Activated B cell treated with CpG ODN at 0.5 μM for 24 hours (primary cell): ENCODE data around the gene HOXC12. TPM values are rescaled to one million over a fixed set of nuclear protein-coding genes. Genes with fewer than 3 reads are reported as not detected.

Experiments used
- ATAC-seq: fragments of 200-7000 bp; cut with Tn5 transposase; one replicate; pipeline ENCODE4 v1.10.0; 2021; ENCODE audit warnings: low read depth, mild to moderate bottlenecking, moderate library complexity
- CTCF ChIA-PET: fragments of 350-600 bp; sonication (Branson Sonifier 250); formaldehyde crosslinking; loops from one replicate; lab custom pipeline; 2021; ENCODE audit warnings: antibody characterized with exemption; lab: Charles Lee
- POLR2A ChIA-PET: fragments of 350-600 bp; sonication (Branson Sonifier 250); formaldehyde crosslinking; loops from one replicate; lab custom pipeline; 2021; ENCODE audit warnings: antibody characterized with exemption; lab: Charles Lee
- DNase-seq: peaks from one replicate; pipeline ENCODE4 v3.0.0; 2022
- H3K27ac Mint-ChIP-seq: one replicate; pipeline ENCODE4 v1.8.0; 2020; ENCODE audit warnings: mixed read lengths
- H3K27me3 Mint-ChIP-seq: one replicate; pipeline ENCODE4 v1.8.0; 2021; ENCODE audit warnings: mixed read lengths
- H3K36me3 Mint-ChIP-seq: one replicate; pipeline ENCODE4 v1.8.0; 2021; ENCODE audit warnings: low read depth, mixed read lengths
- H3K4me1 Mint-ChIP-seq: one replicate; pipeline ENCODE4 v1.8.0; 2021; ENCODE audit warnings: mixed read lengths
- H3K4me3 Mint-ChIP-seq: one replicate; pipeline ENCODE4 v1.8.0; 2020; ENCODE audit warnings: mild to moderate bottlenecking, mixed read lengths
- H3K9me3 Mint-ChIP-seq: one replicate; pipeline ENCODE4 v1.8.0; 2020; ENCODE audit warnings: mixed read lengths
- intact Hi-C: fragments of 100-400 bp; cut with micrococcal nuclease; formaldehyde crosslinking; loops from one replicate; pipeline ENCODE4 v1.15.1; 2024
- total RNA-seq: library from RNA; stranded (reverse); gene quantifications from 2 replicates; pipeline ENCODE4 v1.2.3, GENCODE V29; 2022
- TF ChIP-seq, protein P1 (sequence below): fragments of 200-600 bp; IDR thresholded peaks from one replicate; pipeline ENCODE4 v1.8.0; 2022; ENCODE audit warnings: antibody characterized with exemption, mild to moderate bottlenecking

Gene HOXC12
- total RNA-seq, 1 donor from 2014 or later = not detected

DNA sequence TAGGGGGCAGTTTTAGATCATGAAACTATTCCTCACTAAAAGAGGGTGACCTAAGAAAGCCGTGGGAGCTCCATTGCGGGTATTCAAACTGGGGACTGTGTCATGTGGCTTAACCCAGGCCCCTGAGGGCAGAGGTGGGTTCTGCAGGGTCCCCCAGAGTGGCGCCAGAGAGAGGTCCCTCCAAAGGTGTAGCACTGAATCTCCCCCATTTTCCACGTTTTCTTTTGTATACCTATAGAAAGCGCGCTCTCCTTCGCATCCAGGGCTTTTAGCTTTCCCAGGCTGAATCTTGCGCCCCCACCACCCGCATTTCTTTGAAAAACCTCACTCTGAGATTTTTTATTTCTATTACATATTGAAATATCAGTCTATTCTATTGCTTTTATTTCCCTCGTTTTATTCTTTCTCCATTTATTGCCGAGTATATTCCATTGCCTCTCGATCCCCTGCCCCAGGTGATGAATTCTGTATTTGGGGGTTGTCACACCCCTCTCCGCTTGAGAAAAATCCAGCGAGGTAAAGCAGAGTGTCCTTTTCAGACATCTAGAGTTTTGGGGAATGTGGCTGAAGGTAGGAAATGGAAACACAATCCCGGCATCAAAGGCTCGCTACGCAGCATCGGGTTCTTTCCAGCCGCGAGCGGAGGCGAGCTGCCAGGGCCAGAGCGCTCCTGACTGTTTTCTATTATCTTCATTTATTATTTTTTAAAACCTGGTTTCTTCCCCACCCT lies 16.9 kb upstream of the HOXC12 start:
- TF ChIP-seq, protein P1, sequence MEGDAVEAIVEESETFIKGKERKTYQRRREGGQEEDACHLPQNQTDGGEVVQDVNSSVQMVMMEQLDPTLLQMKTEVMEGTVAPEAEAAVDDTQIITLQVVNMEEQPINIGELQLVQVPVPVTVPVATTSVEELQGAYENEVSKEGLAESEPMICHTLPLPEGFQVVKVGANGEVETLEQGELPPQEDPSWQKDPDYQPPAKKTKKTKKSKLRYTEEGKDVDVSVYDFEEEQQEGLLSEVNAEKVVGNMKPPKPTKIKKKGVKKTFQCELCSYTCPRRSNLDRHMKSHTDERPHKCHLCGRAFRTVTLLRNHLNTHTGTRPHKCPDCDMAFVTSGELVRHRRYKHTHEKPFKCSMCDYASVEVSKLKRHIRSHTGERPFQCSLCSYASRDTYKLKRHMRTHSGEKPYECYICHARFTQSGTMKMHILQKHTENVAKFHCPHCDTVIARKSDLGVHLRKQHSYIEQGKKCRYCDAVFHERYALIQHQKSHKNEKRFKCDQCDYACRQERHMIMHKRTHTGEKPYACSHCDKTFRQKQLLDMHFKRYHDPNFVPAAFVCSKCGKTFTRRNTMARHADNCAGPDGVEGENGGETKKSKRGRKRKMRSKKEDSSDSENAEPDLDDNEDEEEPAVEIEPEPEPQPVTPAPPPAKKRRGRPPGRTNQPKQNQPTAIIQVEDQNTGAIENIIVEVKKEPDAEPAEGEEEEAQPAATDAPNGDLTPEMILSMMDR = no peak
- Mint-ChIP-seq H3K27ac (no peak overlapping the region), H3K4me1 (peaks cover 9% of the 10 kb centered on the region), H3K9me3 (no peaks in the 10 kb centered on the region), H3K4me3 (no peak overlapping the region), H3K36me3 (no peaks in the 10 kb centered on the region), H3K27me3 (peaks cover 77% of the 10 kb centered on the region)
- no peak for DNase-seq
- intact Hi-C loops = loop anchor here (5.0 kb wide), 1 partner anchor 35 kb away; the partner anchor contains the start of genes HOTAIR and HOXC11
- ATAC-seq = no peak
- ChIA-PET CTCF (no interaction called here), POLR2A (no interaction called here)

DNA sequence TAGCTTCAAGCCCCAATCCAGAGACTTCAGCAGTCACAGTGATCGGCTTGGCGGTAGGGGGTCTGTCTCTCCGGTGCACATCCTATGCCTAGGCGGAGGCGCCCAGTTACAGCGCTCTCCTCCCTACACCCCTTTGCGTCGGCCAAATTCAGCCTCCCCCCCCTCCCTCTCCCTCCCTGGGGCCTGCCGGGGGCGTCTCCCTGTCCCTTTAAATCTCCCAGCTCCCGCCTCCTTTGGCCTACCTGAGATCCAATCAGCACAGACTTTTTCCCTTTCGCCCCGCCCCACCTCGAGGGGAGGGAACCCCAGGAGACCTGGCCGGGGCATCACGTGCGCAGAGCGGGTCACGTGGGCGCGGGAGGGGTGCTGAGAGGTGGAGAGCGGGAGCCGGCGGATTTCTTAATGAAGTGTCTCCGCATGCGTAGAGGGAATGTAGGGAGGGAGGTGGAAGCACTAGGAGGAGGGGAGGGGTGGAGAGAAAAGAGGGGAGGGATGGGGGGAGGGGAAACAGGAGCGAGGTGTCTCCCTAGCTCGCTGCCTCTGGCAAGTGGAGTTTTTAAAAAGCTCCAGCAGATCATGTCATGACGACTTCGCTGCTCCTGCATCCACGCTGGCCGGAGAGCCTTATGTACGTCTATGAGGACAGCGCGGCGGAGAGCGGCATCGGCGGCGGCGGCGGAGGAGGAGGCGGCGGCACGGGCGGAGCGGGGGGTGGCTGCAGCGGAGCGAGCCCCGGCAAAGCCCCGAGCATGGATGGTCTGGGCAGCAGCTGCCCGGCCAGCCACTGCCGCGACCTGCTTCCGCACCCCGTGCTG lies 16.2 kb upstream of the HOXC12 start, which contains the start of gene HOXC13:
Gene HOXC13 (plus strand): TSS at position 506 of the 815 bp plus-strand sequence. CDS start 76 bp downstream, at position 582.
- Mint-ChIP-seq H3K27ac (no peak within 1 kb of the TSS), H3K4me3 (no peak within 1 kb of the TSS), H3K36me3 (no peaks in the 10 kb centered on the region), H3K27me3 (peaks cover 75% of the 10 kb centered on the region), H3K4me1 (peaks cover 9% of the 10 kb centered on the region), H3K9me3 (no peaks in the 10 kb centered on the region)
- DNase-seq (no peak), ATAC-seq (no peak)
- CTCF ChIA-PET = no interaction called here
- intact Hi-C loops = loop anchor here (5.0 kb wide), 1 partner anchor 34 kb away; the partner anchor contains the start of genes HOTAIR and HOXC11
- TF ChIP-seq, protein P1 = no peak
- POLR2A ChIA-PET = no interaction called here

DNA sequence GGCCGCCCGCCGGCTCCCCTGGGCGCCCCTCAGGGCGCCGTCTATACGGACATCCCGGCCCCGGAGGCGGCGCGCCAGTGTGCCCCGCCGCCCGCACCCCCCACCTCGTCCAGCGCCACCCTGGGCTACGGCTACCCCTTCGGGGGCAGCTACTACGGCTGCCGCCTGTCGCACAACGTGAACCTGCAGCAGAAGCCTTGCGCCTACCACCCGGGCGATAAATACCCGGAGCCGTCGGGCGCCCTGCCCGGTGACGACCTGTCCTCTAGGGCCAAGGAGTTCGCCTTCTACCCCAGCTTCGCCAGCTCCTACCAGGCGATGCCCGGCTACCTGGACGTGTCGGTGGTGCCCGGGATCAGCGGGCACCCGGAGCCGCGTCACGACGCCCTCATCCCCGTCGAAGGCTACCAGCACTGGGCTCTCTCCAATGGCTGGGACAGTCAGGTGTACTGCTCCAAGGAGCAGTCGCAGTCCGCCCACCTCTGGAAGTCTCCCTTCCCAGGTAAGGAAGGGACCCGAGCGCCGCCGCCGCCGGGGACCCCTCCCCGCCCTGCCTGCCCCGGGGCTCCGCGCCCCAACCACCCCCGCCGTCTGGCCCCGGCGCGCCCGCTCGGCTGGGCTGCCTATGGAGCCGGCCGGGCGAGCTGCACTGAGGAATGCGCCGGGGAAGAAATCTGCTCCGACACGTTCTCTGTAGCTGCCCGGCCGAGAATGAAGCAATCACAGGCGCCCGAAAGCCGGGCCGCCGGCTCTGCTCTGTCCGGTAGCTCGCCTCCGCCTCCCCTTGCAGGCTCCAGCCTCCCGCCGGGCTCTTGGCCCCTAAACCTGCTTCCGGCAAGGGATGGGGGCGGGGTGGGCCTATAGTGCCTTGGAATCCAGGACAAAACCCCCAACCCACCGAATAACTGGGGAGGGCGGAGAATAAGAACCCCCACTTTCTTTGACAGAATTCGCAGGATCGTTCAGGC lies 15.3 kb upstream of the HOXC12 start:
- no peak overlapping the region for H3K27ac Mint-ChIP-seq
- no peak for ATAC-seq

DNA sequence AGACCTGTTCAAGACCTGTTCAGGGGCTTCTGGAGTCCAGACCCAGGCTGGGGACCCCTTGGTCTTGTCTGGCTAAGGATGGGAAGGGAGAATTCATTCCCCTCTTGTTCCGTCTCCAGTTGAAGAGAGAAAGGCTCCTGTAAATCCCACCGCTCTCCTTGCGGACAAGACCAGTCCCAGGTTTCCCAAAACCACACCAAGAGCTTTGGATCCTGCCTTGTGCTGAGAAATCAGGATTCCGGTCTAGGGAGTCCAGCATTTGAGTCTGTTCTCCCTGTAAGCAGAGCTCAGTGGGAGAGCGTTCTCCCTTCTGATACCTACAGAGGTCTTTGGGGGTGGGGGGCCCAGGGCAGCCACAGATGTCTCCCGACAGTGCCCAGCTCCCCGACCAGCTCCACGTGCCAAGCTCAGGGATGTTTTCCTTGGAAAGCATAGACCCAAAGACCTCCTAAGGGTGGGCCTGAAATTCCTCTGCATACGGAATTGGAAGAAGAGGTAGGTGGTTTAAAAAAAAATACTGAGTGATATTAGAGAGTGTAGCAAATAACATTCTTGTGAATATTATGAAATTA lies 14.2 kb upstream of the HOXC12 start:
- TF ChIP-seq, protein P1 = no peak
- Mint-ChIP-seq H3K27ac (no peak overlapping the region), H3K4me3 (no peak overlapping the region)

More for the DNA sequence above, 15.3 kb upstream of the HOXC12 start:
- intact Hi-C loops = loop anchor here (5.0 kb wide), 1 partner anchor 33 kb away; the partner anchor contains the start of genes HOTAIR and HOXC11
- H3K4me1 Mint-ChIP-seq = peaks cover 9% of the 10 kb centered on the region
- no peak overlapping the region for H3K4me3 Mint-ChIP-seq
- H3K27me3 Mint-ChIP-seq = peaks cover 75% of the 10 kb centered on the region
- no peaks in the 10 kb centered on the region for H3K36me3 Mint-ChIP-seq
- TF ChIP-seq, protein P1 = no peak
- DNase-seq = no peak
- H3K9me3 Mint-ChIP-seq = no peaks in the 10 kb centered on the region
- ChIA-PET POLR2A (no interaction called here), CTCF (interaction anchor here (0.8 kb wide), 1 partner anchor 49 kb away, joined by 3 read pairs; no protein-coding TSS in a partner anchor)

More for the DNA sequence above, 14.2 kb upstream of the HOXC12 start:
- Mint-ChIP-seq H3K9me3 (no peaks in the 10 kb centered on the region), H3K36me3 (no peaks in the 10 kb centered on the region), H3K27me3 (peaks cover 76% of the 10 kb centered on the region), H3K4me1 (peaks cover 5% of the 10 kb centered on the region)
- ChIA-PET POLR2A (no interaction called here), CTCF (interaction anchor here (0.8 kb wide), 1 partner anchor 48 kb away, joined by 3 read pairs; no protein-coding TSS in a partner anchor)
- no peak for ATAC-seq
- no peak for DNase-seq
- intact Hi-C loops = no loop called here
